HepG2 (cell line): ENCODE data around the gene DNASE1L2. TPM values are rescaled to one million over a fixed set of nuclear protein-coding genes. Genes with fewer than 3 reads are reported as not detected.

ENCODE experiments used
- AFF4 ChIP-seq: sonication (generic); formaldehyde crosslinking; IDR thresholded peaks from 2 replicates; pipeline ENCODE4 v1.4.0; 2020; ENCODE audit warnings: missing genetic modification reagents
- AHR ChIP-seq: IDR thresholded peaks from 2 replicates; pipeline ENCODE4 v1.6.1; 2018; ENCODE audit warnings: missing genetic modification reagents, missing compliant biosample characterization
- ARHGAP35 ChIP-seq: sonication (generic); formaldehyde crosslinking; IDR thresholded peaks from 2 replicates; pipeline ENCODE4 v1.9.0; 2022; ENCODE audit warnings: mild to moderate bottlenecking, inconsistent platforms, moderate library complexity, missing genetic modification reagents, borderline replicate concordance
- FOXA1 ChIP-seq, 2 experiments: fragments of 450-650 bp in 1 of 2; sonication (generic) in 1 of 2; formaldehyde crosslinking in 1 of 2; IDR thresholded peaks; 2 replicates each; pipeline versions ENCODE4 v1.4.0 to v1.6.1; 2016 to 2020; ENCODE audit warnings: missing genetic modification reagents in 1 of 2
- IKZF4 ChIP-seq: sonication (generic); formaldehyde crosslinking; IDR thresholded peaks from 2 replicates; pipeline ENCODE4 v1.5.1; 2020; ENCODE audit warnings: borderline replicate concordance, mild to moderate bottlenecking, low read depth, missing genetic modification reagents; ENCODE audit errors: not compliant biosample characterization
- KLF15 ChIP-seq: sonication (generic); formaldehyde crosslinking; IDR thresholded peaks from 2 replicates; pipeline ENCODE4 v1.8.1; 2023; ENCODE audit warnings: borderline replicate concordance, mild to moderate bottlenecking, inconsistent platforms, missing genetic modification reagents, mixed read lengths
- KLF6 ChIP-seq: IDR thresholded peaks from 2 replicates; pipeline ENCODE4 v1.8.0; 2016; ENCODE audit warnings: missing biosample characterization, missing genetic modification reagents
- NFE2 ChIP-seq: sonication (generic); formaldehyde crosslinking; IDR thresholded peaks from 2 replicates; pipeline ENCODE4 v1.4.0; 2020; ENCODE audit warnings: missing genetic modification reagents
- PHF20 ChIP-seq: sonication (generic); formaldehyde crosslinking; IDR thresholded peaks from 2 replicates; pipeline ENCODE4 v1.5.0; 2020; ENCODE audit warnings: mild to moderate bottlenecking, missing genetic modification reagents
- REXO4 ChIP-seq: sonication (generic); formaldehyde crosslinking; IDR thresholded peaks from 2 replicates; pipeline ENCODE4 v1.8.0; 2022; ENCODE audit warnings: missing genetic modification reagents, mild to moderate bottlenecking, borderline replicate concordance
- SIN3A ChIP-seq: IDR thresholded peaks from 2 replicates; pipeline ENCODE4 v1.6.1; 2011; ENCODE audit warnings: low read depth, mild to moderate bottlenecking, control low read depth, low read length, borderline replicate concordance
- SOX6 ChIP-seq, 2 experiments: fragments of 450-650 bp in 1 of 2; sonication (generic) in 1 of 2; formaldehyde crosslinking in 1 of 2; IDR thresholded peaks; 2 replicates each; pipeline versions ENCODE4 v1.4.0 to v1.6.1; 2017 to 2020; ENCODE audit warnings: antibody characterized with exemption in 1 of 2, mild to moderate bottlenecking in 1 of 2, missing genetic modification reagents in 1 of 2
- YEATS4 ChIP-seq: sonication (generic); formaldehyde crosslinking; IDR thresholded peaks from 2 replicates; pipeline ENCODE4 v1.4.0; 2020; ENCODE audit warnings: missing genetic modification reagents, borderline replicate concordance
- ZBTB20 ChIP-seq: sonication (generic); formaldehyde crosslinking; IDR thresholded peaks from 2 replicates; pipeline ENCODE4 v1.8.1; 2023; ENCODE audit warnings: missing genetic modification reagents, low read depth, mild to moderate bottlenecking, borderline replicate concordance
- ZBTB25 ChIP-seq: IDR thresholded peaks from 2 replicates; pipeline ENCODE4 v1.6.1; 2018; ENCODE audit warnings: missing genetic modification reagents
- ZBTB8A ChIP-seq: sonication (generic); formaldehyde crosslinking; IDR thresholded peaks from 2 replicates; pipeline ENCODE4 v1.4.0; 2020; ENCODE audit warnings: mild to moderate bottlenecking, low read depth, missing genetic modification reagents, borderline replicate concordance
- ZFX ChIP-seq: sonication (generic); formaldehyde crosslinking; IDR thresholded peaks from 2 replicates; pipeline ENCODE4 v1.4.0; 2020; ENCODE audit warnings: mild to moderate bottlenecking, low read depth, missing genetic modification reagents, moderate library complexity
- ZNF232 ChIP-seq: sonication (generic); formaldehyde crosslinking; IDR thresholded peaks from 2 replicates; pipeline ENCODE4 v1.4.0; 2020; ENCODE audit warnings: missing genetic modification reagents, borderline replicate concordance
- ZNF337 ChIP-seq: sonication (generic); formaldehyde crosslinking; IDR thresholded peaks from 2 replicates; pipeline ENCODE4 v1.5.1; 2020; ENCODE audit warnings: missing genetic modification reagents, low read depth, mild to moderate bottlenecking, borderline replicate concordance
- ZNF562 ChIP-seq: sonication (generic); formaldehyde crosslinking; IDR thresholded peaks from 2 replicates; pipeline ENCODE4 v1.8.0; 2022; ENCODE audit warnings: missing genetic modification reagents, borderline replicate concordance
- ZNF605 ChIP-seq: sonication (generic); formaldehyde crosslinking; IDR thresholded peaks from 2 replicates; pipeline ENCODE4 v1.8.0; 2022; ENCODE audit warnings: mild to moderate bottlenecking, missing genetic modification reagents
- ZSCAN21 ChIP-seq: sonication (generic); formaldehyde crosslinking; IDR thresholded peaks from 2 replicates; pipeline ENCODE4 v1.8.0; 2022; ENCODE audit warnings: mild to moderate bottlenecking, missing genetic modification reagents, moderate library complexity, borderline replicate concordance
- polyA plus RNA-seq, 8 experiments: library from polyadenylated mRNA; depleted of rRNA in 3 of 8; stranded (reverse) in 7 of 8; unstranded in 1 of 8; fragments of >200 nt; fragmentation: Illumina TruSeq in 4 of 8; extraction: Trizol in 4 of 8; gene quantifications; 2 replicates each; pipeline versions ENCODE4 v1.2.1 to v1.2.3, GENCODE V29; 2011 to 2016; ENCODE audit warnings: low read depth in 4 of 8, missing spikeins in 1 of 8, mixed read lengths in 1 of 8; ENCODE audit not compliant: insufficient read depth in 1 of 8
- total RNA-seq, 5 experiments: library from RNA; depleted of rRNA; stranded (reverse); fragments of >200 nt; fragmentation: Illumina TruSeq; extraction: Trizol; gene quantifications; 2 replicates each; pipeline ENCODE4 v1.2.3, GENCODE V29; 2016; ENCODE audit warnings: low read depth in 1 of 5

DNASE1L2 gene
- total and polyA plus RNA-seq, 2 of the 13 experiments (the other 11 are each of a cell fraction or from before 2014, with no cell fraction given), result 0.44 to 0.50 TPM

DNA sequence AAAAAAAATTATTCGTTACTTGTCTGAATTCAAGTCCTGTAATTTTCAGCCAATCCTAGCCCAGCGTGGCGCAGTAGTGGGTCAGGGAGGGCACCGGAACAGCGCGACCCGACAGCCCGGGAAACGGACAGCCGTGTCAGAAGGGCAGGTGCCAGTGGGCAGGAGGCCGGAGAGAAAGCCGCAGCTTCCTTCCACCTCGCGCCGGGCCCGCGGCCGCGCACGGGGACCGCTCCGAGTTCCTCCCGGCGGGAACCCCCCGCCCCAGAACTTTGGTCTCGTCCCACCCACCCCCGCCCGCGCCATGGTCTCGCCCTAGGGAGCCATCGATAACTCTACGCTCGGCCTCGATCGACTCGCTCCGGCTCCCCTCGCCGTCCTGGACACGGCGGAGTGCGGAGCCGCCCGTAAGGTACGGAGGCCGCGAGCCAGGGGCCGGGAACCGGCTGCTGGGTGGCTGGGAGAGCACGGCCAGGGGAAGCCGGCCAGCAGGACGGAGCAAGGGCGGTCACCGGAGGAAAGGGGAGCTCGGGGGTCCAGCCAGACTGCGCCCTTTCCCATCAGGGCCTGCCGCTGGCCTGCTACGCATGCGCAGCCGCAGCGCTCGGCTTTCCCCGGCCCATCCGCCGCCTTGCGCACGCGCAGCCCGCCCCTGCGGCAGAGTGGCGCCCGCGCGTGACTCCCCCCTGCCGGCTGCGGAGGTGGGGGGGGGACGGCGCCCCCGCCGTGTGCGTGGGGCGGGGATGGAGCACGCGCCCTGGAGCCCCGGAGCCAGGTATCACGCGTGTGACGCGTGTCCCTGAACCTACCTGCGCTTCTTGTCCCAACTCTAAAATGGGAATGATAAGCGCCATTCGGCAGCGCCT lies 30.9 kb upstream of the DNASE1L2 start, which contains the start of gene MLST8 (continued):
- TF ChIP-seq KLF6 (CRISPR knock-in tag) (peak; percentile 82; the same call in 1 of the 2 replicates), SIN3A (0 out of 2 replicates have a peak, but pooled peaks have one; percentile 61), KLF15 (CRISPR knock-in tag) (peak; percentile 25; the same call in 1 of the 2 replicates), ZBTB8A (CRISPR knock-in tag) (no peak), SOX6 (IDR thresholded peaks at IDR 0.05) (no peak), SOX6 (CRISPR knock-in tag; IDR thresholded peaks at IDR 0.05) (peak; percentile 44), AHR (CRISPR knock-in tag) (peak; percentile 89; the same call in 1 of the 2 replicates), ZNF232 (CRISPR knock-in tag) (0 out of 2 replicates have a peak, but pooled peaks have one; percentile 59), REXO4 (no peak), PHF20 (peak; percentile 75; the same call in 1 of the 2 replicates), YEATS4 (CRISPR knock-in tag) (peak; percentile 72; the same call in 1 of the 2 replicates), ZNF605 (CRISPR knock-in tag) (no peak; the same call in 1 of the 2 replicates), ZFX (CRISPR knock-in tag) (peak; percentile 99), ZNF562 (no peak), NFE2 (CRISPR knock-in tag) (no peak), AFF4 (no peak), ZBTB20 (CRISPR knock-in tag) (no peak), FOXA1 (IDR thresholded peaks at IDR 0.05) (no peak), FOXA1 (CRISPR knock-in tag; IDR thresholded peaks at IDR 0.05) (no peak; the same call in 1 of the 2 replicates), ZSCAN21 (CRISPR knock-in tag) (peak; percentile 27; the same call in 1 of the 2 replicates), ZBTB25 (peak; percentile 54; the same call in 1 of the 2 replicates), IKZF4 (CRISPR knock-in tag) (peak; percentile 86), ARHGAP35 (CRISPR knock-in tag) (no peak), ZNF337 (no peak; the same call in 1 of the 2 replicates)
